ENCODE measurements around the gene GDF9. TPM values are rescaled to one million over a fixed set of nuclear protein-coding genes. Genes with fewer than 3 reads are reported as not detected.

GDF9 gene
- total RNA-seq, 1 experiment from 2014 or later, result 0.24 TPM

GRCh38 chr5:132901036-132901435 lies 34.8 kb upstream of the GDF9 start:
- H3K27me3 Mint-ChIP-seq (ENCODE audit: low read depth), result no peaks in the 10 kb centered on the region

More at GRCh38 chr5:132901036-132901435, 34.8 kb upstream of the GDF9 start:
- Histone ChIP-seq H3K14ac (ENCODE audit: insufficient read depth, low read length) (no peak overlapping the region), H4K91ac (ENCODE audit: insufficient read length, low read depth, low read length) (no peak overlapping the region), H2AK5ac (ENCODE audit: insufficient read length, low read length) (no peak overlapping the region), H3K56ac (ENCODE audit: insufficient read length, low read depth, low read length) (no peak overlapping the region), H4K5ac (ENCODE audit: insufficient read length, low read depth, low read length) (no peak overlapping the region), H3K9me3 (ENCODE audit: control insufficient read depth, low read depth, low read length) (no peaks in the 10 kb centered on the region), H3K23me2 (ENCODE audit: insufficient read length, low read depth, low read length, poor library complexity, severe bottlenecking) (no peaks in the 10 kb centered on the region), H2BK120ac (ENCODE audit: low read depth, low read length, poor library complexity, severe bottlenecking) (no peak overlapping the region), H2BK20ac (ENCODE audit: low read depth, low read length, poor library complexity, severe bottlenecking) (no peak overlapping the region), H3K79me1 (ENCODE audit: insufficient read depth, low read depth, low read length, poor library complexity, severe bottlenecking) (no peaks in the 10 kb centered on the region), H2AFZ (ENCODE audit: low read length) (no peak overlapping the region), H3K27ac (ENCODE audit: insufficient read length, low read depth, low read length) (no peak overlapping the region), H2BK12ac (ENCODE audit: insufficient read length, low read depth, low read length) (no peak overlapping the region), H3K9ac (ENCODE audit: extremely low read depth, insufficient read length, low read length) (no peak overlapping the region), H3K4me1 (ENCODE audit: insufficient read depth, low read length) (no peaks in the 10 kb centered on the region), H3K18ac (ENCODE audit: insufficient read length, low read depth, low read length) (no peak overlapping the region), H4K20me1 (ENCODE audit: control insufficient read depth, insufficient read depth, insufficient read length) (no peaks in the 10 kb centered on the region), H4K8ac (replicated peaks; ENCODE audit: insufficient read length, low read depth, low read length) (no peak overlapping the region), H3K23ac (ENCODE audit: insufficient read length, low read depth, low read length) (no peak overlapping the region), H3K4me2 (ENCODE audit: insufficient read depth, insufficient read length, low read length) (no peak overlapping the region), H2BK15ac (ENCODE audit: low read depth, low read length) (no peak overlapping the region), H3K4ac (ENCODE audit: low read depth, low read length) (no peak overlapping the region), H3K79me2 (ENCODE audit: insufficient read depth, low read length) (no peaks in the 10 kb centered on the region), H2BK5ac (ENCODE audit: insufficient read length, low read length) (no peak overlapping the region), H3K27me3 (ENCODE audit: insufficient read depth, low read length) (no peaks in the 10 kb centered on the region; the same call in 1 of the 2 replicates), H3T11ph (ENCODE audit: low read length) (no peak overlapping the region)
- no peak for TF ChIP-seq CTCF (conservative IDR thresholded peaks at IDR 0.05)
- no CpG with 5 or more reads among the region's 4 CpGs for WGBS (ENCODE audit: extremely low coverage, insufficient read length, low lambda C conversion rate)
- Mint-ChIP-seq H3K36me3 (ENCODE audit: insufficient read depth in 1 of 3, low read depth in 3 of 3) (peaks cover 14 to 46% (median 40%) of the 10 kb centered on the region in 3 experiments; a peak in 6 of 7 replicates), H3K4me3 (no peak overlapping the region), H3K27ac (no peak overlapping the region), H3K9me3 (no peaks in the 10 kb centered on the region), H3K4me1 (no peaks in the 10 kb centered on the region)
- no peak for DNase-seq
